ENCODE data around the gene ATP5ME. TPM values are rescaled to one million over a fixed set of nuclear protein-coding genes. Genes with fewer than 3 reads are reported as not detected.

ATP5ME gene, protein sequence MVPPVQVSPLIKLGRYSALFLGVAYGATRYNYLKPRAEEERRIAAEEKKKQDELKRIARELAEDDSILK
- 783 and 790 TPM in 2 replicates for polyA plus RNA-seq (2013)

DNA sequence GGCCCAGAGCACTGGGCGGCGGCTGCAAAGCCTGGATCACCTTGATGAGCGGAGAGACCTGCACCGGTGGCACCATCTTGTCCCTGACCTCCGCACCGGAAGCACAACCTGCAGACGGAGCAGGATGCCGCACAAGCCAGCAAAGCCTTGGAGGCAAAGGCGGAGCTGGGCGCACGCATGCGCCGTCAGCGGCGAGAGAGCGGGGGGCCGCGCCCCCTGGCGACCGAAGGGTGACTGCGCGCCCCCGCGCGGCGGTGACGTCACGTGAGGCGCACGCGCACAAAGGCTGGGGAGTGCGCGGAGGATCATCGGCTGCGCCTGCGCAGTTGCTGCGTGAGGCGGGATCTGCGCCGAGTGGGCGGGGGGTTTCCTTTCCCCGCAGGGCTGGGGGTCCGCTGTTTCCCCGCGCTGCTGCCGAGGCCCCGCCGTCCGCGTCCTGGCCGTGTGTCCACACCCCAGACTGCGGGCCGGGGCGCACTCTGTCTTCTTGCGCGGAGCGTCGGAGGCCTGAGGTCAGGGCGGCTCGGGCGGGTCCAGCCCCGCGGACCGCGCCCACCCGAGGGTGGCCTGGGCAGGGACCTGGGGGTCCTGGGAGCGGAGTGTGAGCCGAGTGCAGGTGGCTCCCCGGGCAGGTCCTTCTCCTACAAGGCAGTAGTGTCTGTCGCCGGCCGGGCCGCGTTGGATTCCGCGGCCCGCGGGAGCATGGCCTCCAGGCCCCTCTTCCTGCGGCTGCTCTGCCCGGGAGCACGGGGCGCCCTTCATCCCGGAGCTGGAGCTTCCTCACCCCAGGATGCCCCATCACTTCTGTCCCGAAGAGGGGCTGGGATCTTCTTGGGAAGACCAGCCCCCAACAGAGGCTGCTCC lies at the start of gene ATP5ME, which contains the start of gene MYL5:
TSS of gene ATP5ME (minus strand) at position 105 of the 864 bp plus-strand sequence. CDS start at position 76, 29 bp downstream.
TSS of gene MYL5 (plus strand) at position 371 of the 864 bp plus-strand sequence. CDS start 3,485 bp downstream, outside the sequence.
- Histone ChIP-seq H3K4me1 (ENCODE audit: control insufficient read depth in 1 of 2, insufficient read depth in 2 of 2, low read length in 2 of 2) (peaks cover 15 to 18% of the 10 kb centered on the region in 2 experiments), H3K4me2 (ENCODE audit: low read length) (peak within 1 kb of the TSS; percentile 87), H3K14ac (ENCODE audit: low read length) (peak within 1 kb of the TSS; percentile 95), H3K79me2 (ENCODE audit: control insufficient read depth, insufficient read depth, low read length, poor library complexity) (peaks cover 11% of the 10 kb centered on the region), H4K8ac (ENCODE audit: low read depth, low read length) (peak within 1 kb of the TSS; percentile 99), H3K27ac (ENCODE audit: low read depth, low read length) (peak within 1 kb of the TSS; percentile 5), H3K4me3 (ENCODE audit: low read depth, low read length) (peak within 1 kb of the TSS; percentile 93), H3K9me3 (ENCODE audit: insufficient read depth, low read depth, low read length) (no peaks in the 10 kb centered on the region), H2AK5ac (ENCODE audit: low read length) (peak within 1 kb of the TSS; percentile 97), H3K18ac (ENCODE audit: low read length) (peak within 1 kb of the TSS; percentile 94), H3K27me3 (ENCODE audit: insufficient read depth, low read length) (no peaks in the 10 kb centered on the region), H2BK12ac (ENCODE audit: low read length) (peak within 1 kb of the TSS; percentile 1), H3K9ac (ENCODE audit: low read length) (peak within 1 kb of the TSS; percentile 92), H3K36me3 (ENCODE audit: control insufficient read depth in 1 of 2, insufficient read depth in 2 of 2, low read length in 2 of 2) (peaks cover 17 to 21% of the 10 kb centered on the region in 2 experiments), H2BK5ac (ENCODE audit: low read depth, low read length, poor library complexity) (peak within 1 kb of the TSS; percentile 87), H2BK120ac (ENCODE audit: insufficient read depth, low read length, poor library complexity) (peak within 1 kb of the TSS; percentile 69), H4K12ac (ENCODE audit: low read depth, low read length) (peak within 1 kb of the TSS; percentile 96), H3K23ac (ENCODE audit: low read length) (no peak within 1 kb of the TSS), H2AFZ (ENCODE audit: insufficient read depth, low read length, poor library complexity) (peak within 1 kb of the TSS; percentile 87), H3K79me1 (ENCODE audit: low read length) (peaks cover 11% of the 10 kb centered on the region), H4K91ac (ENCODE audit: low read depth, low read length) (peak within 1 kb of the TSS; percentile 97), H3K4ac (ENCODE audit: low read depth, low read length) (peak within 1 kb of the TSS; percentile 82)
- no CpG with 5 or more reads among the region's 84 CpGs for WGBS (ENCODE audit: extremely low coverage, insufficient coverage, insufficient read length)
- peak; percentile 93 to 98 for DNase-seq

DNA sequence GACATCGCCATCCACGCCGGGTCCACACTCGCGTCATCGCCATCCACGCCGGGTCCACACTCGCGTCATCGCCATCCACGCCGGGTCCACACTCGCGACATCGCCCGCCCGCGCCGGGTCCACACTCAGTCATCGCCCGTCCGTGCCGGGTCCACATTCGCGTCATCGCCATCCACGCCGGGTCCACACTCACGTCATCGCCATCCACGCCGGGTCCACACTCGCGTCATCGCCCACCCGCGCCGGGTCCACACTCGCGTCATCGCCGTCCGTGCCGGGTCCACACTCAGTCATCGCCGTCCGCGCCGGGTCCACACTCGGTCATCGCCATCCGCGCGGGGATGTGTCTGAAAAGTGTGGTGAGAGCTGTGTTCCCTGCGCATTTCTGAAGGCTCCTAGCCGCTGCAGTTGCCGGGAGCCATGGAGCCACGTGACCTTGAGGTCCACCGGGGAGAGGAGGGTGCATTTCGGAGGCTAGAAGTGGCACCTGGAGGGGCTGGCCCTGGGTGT lies 48.8 kb upstream of the ATP5ME start:
- peaks cover 8% of the 10 kb centered on the region for H3K9me3 ChIP-seq (ENCODE audit: insufficient read depth, low read depth, low read length)
- H3K79me1 ChIP-seq (ENCODE audit: low read length), result no peaks in the 10 kb centered on the region
- H2BK5ac ChIP-seq (ENCODE audit: low read depth, low read length, poor library complexity), result no peak overlapping the region
- H3K4me2 ChIP-seq (ENCODE audit: low read length), result no peak overlapping the region
- peaks cover 34 to 53% of the 10 kb centered on the region in 2 experiments for H3K36me3 ChIP-seq (ENCODE audit: control insufficient read depth in 1 of 2, insufficient read depth in 2 of 2, low read length in 2 of 2)
- peaks cover 33% of the 10 kb centered on the region for H3K79me2 ChIP-seq (ENCODE audit: control insufficient read depth, insufficient read depth, low read length, poor library complexity)
- no peak overlapping the region for H2BK120ac ChIP-seq (ENCODE audit: insufficient read depth, low read length, poor library complexity)
- peaks cover 0 to 3% of the 10 kb centered on the region in 2 experiments for H3K4me1 ChIP-seq (ENCODE audit: control insufficient read depth in 1 of 2, insufficient read depth in 2 of 2, low read length in 2 of 2)
- H4K8ac ChIP-seq (ENCODE audit: low read depth, low read length), result no peak overlapping the region
- H2AK5ac ChIP-seq (ENCODE audit: low read length), result no peak overlapping the region
- H3K4me3 ChIP-seq (ENCODE audit: low read depth, low read length), result no peak overlapping the region
- peak overlapping the region; percentile 14 for H3K4ac ChIP-seq (ENCODE audit: low read depth, low read length)
- no peak overlapping the region for H3K14ac ChIP-seq (ENCODE audit: low read length)
- no peak overlapping the region for H4K12ac ChIP-seq (ENCODE audit: low read depth, low read length)
- H3K23ac ChIP-seq (ENCODE audit: low read length), result no peak overlapping the region
- H4K91ac ChIP-seq (ENCODE audit: low read depth, low read length), result no peak overlapping the region
- H3K18ac ChIP-seq (ENCODE audit: low read length), result no peak overlapping the region
- H2BK12ac ChIP-seq (ENCODE audit: low read length), result no peak overlapping the region
- WGBS (ENCODE audit: extremely low coverage, insufficient coverage, insufficient read length), result no CpG with 5 or more reads among the region's 61 CpGs
- no peak overlapping the region for H3K9ac ChIP-seq (ENCODE audit: low read length)
- H2AFZ ChIP-seq (ENCODE audit: insufficient read depth, low read length, poor library complexity), result no peak overlapping the region
- H3K27me3 ChIP-seq (ENCODE audit: insufficient read depth, low read length), result no peaks in the 10 kb centered on the region
- no peak for DNase-seq
- no peak overlapping the region for H3K27ac ChIP-seq (ENCODE audit: low read depth, low read length)

DNA sequence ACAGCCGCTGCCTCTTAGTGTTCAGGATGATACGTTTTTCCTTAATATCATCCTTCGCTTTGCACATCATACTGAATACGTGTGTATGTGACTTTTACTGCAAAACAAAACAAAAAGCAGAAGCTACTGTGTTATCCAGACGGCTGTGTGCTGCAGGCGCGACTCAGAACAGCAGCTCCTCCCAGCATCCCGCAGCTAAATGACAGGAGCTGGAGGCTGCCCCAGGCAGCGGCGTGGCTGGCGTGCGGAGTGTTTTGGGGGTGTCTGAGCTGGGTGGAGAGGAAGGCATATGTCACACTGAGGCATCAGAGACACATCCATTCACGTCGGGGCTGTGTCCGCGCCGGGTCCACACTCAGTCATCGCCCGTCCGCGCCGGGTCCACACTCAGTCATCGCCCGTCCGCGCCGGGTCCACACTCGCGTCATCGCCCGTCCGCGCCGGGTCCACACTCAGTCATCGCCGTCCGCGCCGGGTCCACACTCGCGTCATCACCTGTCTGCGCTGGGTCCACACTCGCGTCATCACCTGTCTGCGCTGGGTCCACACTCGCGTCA lies 48.2 kb upstream of the ATP5ME start:
- H3K27ac ChIP-seq (ENCODE audit: low read depth, low read length), result no peak overlapping the region
- peaks cover 37% of the 10 kb centered on the region for H3K79me2 ChIP-seq (ENCODE audit: control insufficient read depth, insufficient read depth, low read length, poor library complexity)
- H3K4me1 ChIP-seq (ENCODE audit: control insufficient read depth in 1 of 2, insufficient read depth in 2 of 2, low read length in 2 of 2), result peaks cover 0 to 3% of the 10 kb centered on the region in 2 experiments
- H2BK120ac ChIP-seq (ENCODE audit: insufficient read depth, low read length, poor library complexity), result no peak overlapping the region
- no peak overlapping the region for H4K8ac ChIP-seq (ENCODE audit: low read depth, low read length)
- peaks cover 34 to 58% of the 10 kb centered on the region in 2 experiments for H3K36me3 ChIP-seq (ENCODE audit: control insufficient read depth in 1 of 2, insufficient read depth in 2 of 2, low read length in 2 of 2)
- H3K14ac ChIP-seq (ENCODE audit: low read length), result no peak overlapping the region
- no peak overlapping the region for H4K91ac ChIP-seq (ENCODE audit: low read depth, low read length)
- no CpG with 5 or more reads among the region's 47 CpGs for WGBS (ENCODE audit: extremely low coverage, insufficient coverage, insufficient read length)
- H3K27me3 ChIP-seq (ENCODE audit: insufficient read depth, low read length), result no peaks in the 10 kb centered on the region
- H2AFZ ChIP-seq (ENCODE audit: insufficient read depth, low read length, poor library complexity), result no peak overlapping the region
- H3K4me3 ChIP-seq (ENCODE audit: low read depth, low read length), result no peak overlapping the region
- no peak for DNase-seq
- H3K9me3 ChIP-seq (ENCODE audit: insufficient read depth, low read depth, low read length), result peaks cover 8% of the 10 kb centered on the region
- no peak overlapping the region for H3K23ac ChIP-seq (ENCODE audit: low read length)
- no peak overlapping the region for H3K4me2 ChIP-seq (ENCODE audit: low read length)
- H4K12ac ChIP-seq (ENCODE audit: low read depth, low read length), result no peak overlapping the region
- H3K18ac ChIP-seq (ENCODE audit: low read length), result no peak overlapping the region
- H2BK12ac ChIP-seq (ENCODE audit: low read length), result no peak overlapping the region
- H3K4ac ChIP-seq (ENCODE audit: low read depth, low read length), result peak overlapping the region; percentile 43
- H3K9ac ChIP-seq (ENCODE audit: low read length), result no peak overlapping the region
- H2BK5ac ChIP-seq (ENCODE audit: low read depth, low read length, poor library complexity), result no peak overlapping the region
- no peak overlapping the region for H2AK5ac ChIP-seq (ENCODE audit: low read length)
- no peaks in the 10 kb centered on the region for H3K79me1 ChIP-seq (ENCODE audit: low read length)

All from trophoblast cell (in vitro differentiated cells and primary cell).